MCF 10A (cell line): ENCODE results near the gene UBAP2L. TPM values are rescaled to one million over a fixed set of nuclear protein-coding genes. Genes with fewer than 3 reads are reported as not detected.
"Not testable (repeated sequence)": the region's sequence is repeated elsewhere in the genome, so short reads cannot be mapped to it uniquely, and the experiment has no call there.

ENCODE experiments used
- BruUV-seq: library from RNA; stranded (reverse); fragments of 400-500 nt; replicated peaks from 2 replicates; lab custom pipeline; 2021; lab: Mats Ljungman, UMichigan
- CTCF ChIA-PET: fragments of 300-600 bp; sonication (Branson Sonifier 250); formaldehyde crosslinking; extraction: SDS; loops from one replicate; lab custom pipeline; 2021; ENCODE audit warnings: antibody characterized with exemption, inconsistent platforms; lab: Yijun Ruan, JAX
- POLR2A ChIA-PET: fragments of 300-600, 350-650 bp; sonication (Branson Sonifier 250); formaldehyde crosslinking; extraction: SDS; loops from one replicate; lab custom pipeline; 2020; ENCODE audit warnings: antibody characterized with exemption, inconsistent platforms; lab: Yijun Ruan, JAX
- DNase-seq: peaks from one replicate; pipeline ENCODE4 v3.0.0-alpha.2; 2018; ENCODE audit not compliant: unreplicated experiment
- H3K27ac Mint-ChIP-seq: one replicate; pipeline ENCODE4 v1.8.0; 2022; ENCODE audit warnings: mild to moderate bottlenecking, low read depth, mixed read lengths; ENCODE audit not compliant: unreplicated experiment
- H3K27me3 Mint-ChIP-seq: one replicate; pipeline ENCODE4 v1.8.0; 2022; ENCODE audit warnings: mixed read lengths; ENCODE audit not compliant: insufficient read depth, unreplicated experiment
- H3K36me3 Mint-ChIP-seq: one replicate; pipeline ENCODE4 v1.8.0; 2022; ENCODE audit warnings: mild to moderate bottlenecking, moderate library complexity, mixed read lengths; ENCODE audit not compliant: insufficient read depth, unreplicated experiment
- H3K4me1 Mint-ChIP-seq: one replicate; pipeline ENCODE4 v1.8.0; 2022; ENCODE audit warnings: mixed read lengths; ENCODE audit not compliant: insufficient read depth, unreplicated experiment
- H3K4me3 Mint-ChIP-seq: one replicate; pipeline ENCODE4 v1.8.0; 2022; ENCODE audit warnings: mild to moderate bottlenecking, moderate library complexity, mixed read lengths; ENCODE audit not compliant: unreplicated experiment
- H3K9me3 Mint-ChIP-seq: one replicate; pipeline ENCODE4 v1.8.0; 2022; ENCODE audit warnings: mixed read lengths; ENCODE audit not compliant: unreplicated experiment
- intact Hi-C: fragments of 100-400 bp; cut with micrococcal nuclease; formaldehyde crosslinking; loops from 2 replicates; pipeline ENCODE4 v1.14.1; 2022
- total RNA-seq: library from RNA; stranded (reverse); gene quantifications from 2 replicates; pipeline ENCODE4 v1.2.3, GENCODE V29; 2022
- TF ChIP-seq, protein P1 (sequence below): fragments of 200-600 bp; IDR thresholded peaks from one replicate; pipeline ENCODE4 v1.8.0; 2022; ENCODE audit warnings: antibody characterized with exemption, mild to moderate bottlenecking; ENCODE audit not compliant: unreplicated experiment

UBAP2L gene
- total RNA-seq, 1 experiment from 2014 or later: 223 TPM

DNA sequence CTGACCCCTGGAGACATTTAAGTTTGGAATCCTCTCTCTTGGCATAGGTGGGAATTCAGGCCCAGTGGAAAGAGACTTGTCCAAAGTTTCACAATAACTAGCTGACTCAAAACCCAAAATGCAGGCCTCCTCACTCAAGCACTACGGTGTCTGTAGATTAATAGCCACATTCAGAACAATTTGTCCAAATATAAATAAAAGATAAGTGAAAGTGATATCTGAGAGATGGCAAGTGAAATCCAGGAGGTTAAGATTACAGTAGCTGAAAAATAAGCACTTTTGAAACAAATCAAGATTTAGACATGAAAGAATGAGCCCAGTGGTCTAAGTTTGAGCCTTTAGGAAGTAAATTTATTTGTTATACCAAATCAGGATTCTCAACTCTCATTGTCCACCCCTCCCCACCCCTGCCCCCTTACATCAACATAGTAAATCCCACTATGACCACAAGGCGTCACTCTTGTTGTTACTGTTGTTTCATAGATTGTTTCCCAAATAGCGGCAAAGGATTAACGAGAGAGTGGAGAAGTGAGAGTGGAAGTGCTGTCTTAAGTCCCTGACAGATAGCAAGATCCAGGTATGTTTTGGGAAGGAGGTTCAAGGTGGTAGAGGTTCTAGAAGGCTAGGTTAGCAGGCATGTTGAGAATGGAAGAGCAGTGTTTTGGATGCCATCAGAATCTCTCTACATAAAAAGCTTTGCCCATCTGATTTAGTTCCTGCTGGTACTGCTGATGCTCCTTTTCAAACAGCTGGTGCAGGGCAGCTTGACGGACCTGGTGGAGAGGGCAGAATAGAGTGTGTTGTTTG lies 21.8 kb upstream of the UBAP2L start:
- POLR2A ChIA-PET: interaction anchor here (0.6 to 10.3 kb wide), 12 partner anchors 8 to 278 kb away, joined by 3 to 167 read pairs (median 4); partner anchors contain the start of gene UBAP2L
- peak; percentile 80 for DNase-seq

DNA sequence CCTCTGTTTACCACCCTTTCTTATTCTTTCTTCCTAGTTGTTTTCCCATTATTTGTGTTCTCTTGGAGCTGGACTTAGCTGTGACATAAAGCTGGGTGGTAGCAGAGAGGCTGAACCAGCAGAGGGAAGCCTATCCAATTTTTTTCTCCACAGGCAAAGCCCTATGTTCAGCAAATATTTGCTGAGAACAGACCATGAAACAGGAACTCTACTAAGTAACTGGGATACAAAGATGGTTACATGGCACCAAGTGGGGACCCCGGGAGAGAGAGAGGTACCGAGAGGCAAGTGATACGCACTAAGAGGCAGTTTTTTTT lies 21.2 kb upstream of the UBAP2L start:
- DNase-seq: no peak
- ChIA-PET CTCF (interaction anchor here (0.6 to 3.2 kb wide), 27 partner anchors 8 to 347 kb away, joined by 3 to 29 read pairs (median 5); partner anchors contain the start of genes HAX1 and UBAP2L), POLR2A (interaction anchor here (0.8 to 10.3 kb wide), 9 partner anchors 8 to 132 kb away, joined by 3 to 167 read pairs (median 5); partner anchors contain the start of gene UBAP2L)
- H3K9me3 Mint-ChIP-seq: no peaks in the 10 kb centered on the region
- no peak overlapping the region for H3K27ac Mint-ChIP-seq
- H3K36me3 Mint-ChIP-seq: no peaks in the 10 kb centered on the region
- no peak overlapping the region for H3K4me3 Mint-ChIP-seq
- intact Hi-C loops: no loop called here
- BruUV-seq: no TSS peak
- H3K4me1 Mint-ChIP-seq: peaks cover 8% of the 10 kb centered on the region
- H3K27me3 Mint-ChIP-seq: no peaks in the 10 kb centered on the region
- TF ChIP-seq, protein P1, sequence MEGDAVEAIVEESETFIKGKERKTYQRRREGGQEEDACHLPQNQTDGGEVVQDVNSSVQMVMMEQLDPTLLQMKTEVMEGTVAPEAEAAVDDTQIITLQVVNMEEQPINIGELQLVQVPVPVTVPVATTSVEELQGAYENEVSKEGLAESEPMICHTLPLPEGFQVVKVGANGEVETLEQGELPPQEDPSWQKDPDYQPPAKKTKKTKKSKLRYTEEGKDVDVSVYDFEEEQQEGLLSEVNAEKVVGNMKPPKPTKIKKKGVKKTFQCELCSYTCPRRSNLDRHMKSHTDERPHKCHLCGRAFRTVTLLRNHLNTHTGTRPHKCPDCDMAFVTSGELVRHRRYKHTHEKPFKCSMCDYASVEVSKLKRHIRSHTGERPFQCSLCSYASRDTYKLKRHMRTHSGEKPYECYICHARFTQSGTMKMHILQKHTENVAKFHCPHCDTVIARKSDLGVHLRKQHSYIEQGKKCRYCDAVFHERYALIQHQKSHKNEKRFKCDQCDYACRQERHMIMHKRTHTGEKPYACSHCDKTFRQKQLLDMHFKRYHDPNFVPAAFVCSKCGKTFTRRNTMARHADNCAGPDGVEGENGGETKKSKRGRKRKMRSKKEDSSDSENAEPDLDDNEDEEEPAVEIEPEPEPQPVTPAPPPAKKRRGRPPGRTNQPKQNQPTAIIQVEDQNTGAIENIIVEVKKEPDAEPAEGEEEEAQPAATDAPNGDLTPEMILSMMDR: no peak

More for the DNA sequence above, 21.8 kb upstream of the UBAP2L start:
- TF ChIP-seq, protein P1: peak; percentile 45
- Mint-ChIP-seq H3K36me3 (no peaks in the 10 kb centered on the region), H3K9me3 (no peaks in the 10 kb centered on the region), H3K27ac (no peak overlapping the region), H3K4me3 (no peak overlapping the region), H3K27me3 (no peaks in the 10 kb centered on the region), H3K4me1 (peaks cover 12% of the 10 kb centered on the region)
- no TSS peak for BruUV-seq
- CTCF ChIA-PET: interaction anchor here (0.6 to 3.2 kb wide), 31 partner anchors 8 to 374 kb away, joined by 3 to 29 read pairs (median 4); partner anchors contain the start of genes HAX1 and UBAP2L
- intact Hi-C loops: no loop called here

DNA sequence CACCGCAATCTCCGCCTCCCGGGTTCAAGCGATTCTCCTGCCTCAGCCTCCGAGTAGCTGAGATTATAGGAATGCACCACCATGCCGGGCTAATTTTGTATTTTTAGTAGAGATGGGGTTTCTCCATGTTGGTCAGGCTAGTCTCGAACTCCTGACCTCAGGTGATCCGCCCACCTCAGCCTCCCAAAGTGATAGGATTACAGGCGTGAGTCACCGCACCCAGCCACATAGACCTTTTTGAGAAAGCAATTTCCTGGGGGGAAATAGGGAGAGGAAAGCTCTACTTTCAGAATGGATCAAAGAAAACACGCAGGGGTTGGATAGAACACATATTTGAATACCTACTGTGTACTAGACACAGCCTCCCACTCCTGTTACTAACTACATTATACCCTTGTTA lies 15.0 kb upstream of the UBAP2L start:
- not testable (repeated sequence) for H3K4me1 Mint-ChIP-seq, H3K4me3 Mint-ChIP-seq

DNA sequence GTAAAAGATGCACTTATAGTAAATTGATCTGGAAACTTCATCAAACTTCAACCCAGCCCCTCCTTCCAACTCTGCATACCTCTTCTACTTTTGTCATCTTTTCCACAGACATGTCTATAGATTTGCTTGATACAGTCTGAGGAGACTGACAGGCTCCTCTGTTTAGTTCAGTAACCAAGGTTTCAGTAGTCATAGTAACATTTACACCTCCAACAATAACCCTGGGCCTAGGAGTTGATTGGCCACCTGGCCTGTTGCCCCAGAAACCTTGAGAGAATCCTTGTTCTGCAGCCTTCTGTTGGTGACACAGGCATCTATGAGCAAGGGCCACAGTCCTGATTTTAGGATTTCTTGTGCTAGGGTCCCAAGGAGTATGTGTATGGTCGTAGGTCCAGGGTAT lies 14.6 kb upstream of the UBAP2L start, which contains the start of gene CFAP141:
Gene CFAP141, minus strand, starts transcription at position 138 of the 400 bp plus-strand sequence. Its CDS starts 26 bp downstream, at position 112.
- intact Hi-C loops: no loop called here
- no peak for DNase-seq
- Mint-ChIP-seq H3K4me3 (no peak within 1 kb of the TSS), H3K9me3 (no peaks in the 10 kb centered on the region), H3K36me3 (peaks cover 62% of the 10 kb centered on the region), H3K4me1 (no peaks in the 10 kb centered on the region), H3K27me3 (no peaks in the 10 kb centered on the region), H3K27ac (peak within 1 kb of the TSS; percentile 8)
- BruUV-seq: no TSS peak
- TF ChIP-seq, protein P1: no peak
- POLR2A ChIA-PET: interaction anchor here (5.1 to 10.3 kb wide), 2 partner anchors 12 to 13 kb away, joined by 43 to 167 read pairs; partner anchors contain the start of gene UBAP2L
- CTCF ChIA-PET: no interaction called here

More for the DNA sequence above, 15.0 kb upstream of the UBAP2L start:
- H3K27me3 Mint-ChIP-seq, H3K9me3 Mint-ChIP-seq, DNase-seq, intact Hi-C loops, CTCF ChIA-PET, BruUV-seq: not testable (repeated sequence)
- POLR2A ChIA-PET: interaction anchor here (10.3 kb wide), 1 partner anchor 12 kb away, joined by 167 read pairs; the partner anchor contains the start of gene UBAP2L
- Mint-ChIP-seq H3K27ac (peak overlapping the region; percentile 8), H3K36me3 (peaks cover 58% of the 10 kb centered on the region)
